Skeletal muscle tissue (tissue), 4 donors: ENCODE data around the gene PMF1. TPM values are rescaled to one million over a fixed set of nuclear protein-coding genes. Genes with fewer than 3 reads are reported as not detected.
A peak's percentile ranks its signal among the peaks of the same experiment; 100 is the strongest.

ENCODE experiments used
- H3K27ac ChIP-seq: one replicate; pipeline ENCODE4 v1.7.0; 2013; ENCODE audit warnings: mild to moderate bottlenecking, low read depth, low read length, inconsistent platforms
- H3K27me3 ChIP-seq, 3 donors: one replicate each; pipeline ENCODE4 v1.7.0; 2013; ENCODE audit warnings: low read length in 3 of 3; ENCODE audit not compliant: control insufficient read depth in 3 of 3, insufficient read depth in 3 of 3
- H3K36me3 ChIP-seq, 3 donors: one replicate each; pipeline ENCODE4 v1.7.0; 2013; ENCODE audit warnings: low read length in 3 of 3; ENCODE audit not compliant: control insufficient read depth in 3 of 3, insufficient read depth in 3 of 3
- H3K4me1 ChIP-seq, 3 donors: one replicate each; pipeline ENCODE4 v1.7.0; 2013; ENCODE audit warnings: low read length in 3 of 3, mild to moderate bottlenecking in 3 of 3; ENCODE audit not compliant: control insufficient read depth in 3 of 3, insufficient read depth in 3 of 3
- H3K4me3 ChIP-seq, 3 donors: one replicate each; pipeline ENCODE4 v1.7.0; 2013; ENCODE audit warnings: low read length in 3 of 3
- H3K9ac ChIP-seq, 3 donors: one replicate each; pipeline ENCODE4 v1.7.0; 2013; ENCODE audit warnings: low read length in 3 of 3, mild to moderate bottlenecking in 3 of 3, moderate library complexity in 2 of 3, low read depth in 1 of 3
- H3K9me3 ChIP-seq, 3 donors: one replicate each; pipeline ENCODE4 v1.7.0; 2013; ENCODE audit warnings: low read length in 3 of 3; ENCODE audit not compliant: control insufficient read depth in 3 of 3
- total RNA-seq: library from RNA; depleted of rRNA; stranded (reverse); fragments of >200 nt; gene quantifications from one replicate; pipeline ENCODE4 v1.2.3, GENCODE V29; 2014
- donor health status: Osteomylitis.

Gene PMF1
- total RNA-seq, 1 donor from 2014 or later, result 50.6 TPM

DNA sequence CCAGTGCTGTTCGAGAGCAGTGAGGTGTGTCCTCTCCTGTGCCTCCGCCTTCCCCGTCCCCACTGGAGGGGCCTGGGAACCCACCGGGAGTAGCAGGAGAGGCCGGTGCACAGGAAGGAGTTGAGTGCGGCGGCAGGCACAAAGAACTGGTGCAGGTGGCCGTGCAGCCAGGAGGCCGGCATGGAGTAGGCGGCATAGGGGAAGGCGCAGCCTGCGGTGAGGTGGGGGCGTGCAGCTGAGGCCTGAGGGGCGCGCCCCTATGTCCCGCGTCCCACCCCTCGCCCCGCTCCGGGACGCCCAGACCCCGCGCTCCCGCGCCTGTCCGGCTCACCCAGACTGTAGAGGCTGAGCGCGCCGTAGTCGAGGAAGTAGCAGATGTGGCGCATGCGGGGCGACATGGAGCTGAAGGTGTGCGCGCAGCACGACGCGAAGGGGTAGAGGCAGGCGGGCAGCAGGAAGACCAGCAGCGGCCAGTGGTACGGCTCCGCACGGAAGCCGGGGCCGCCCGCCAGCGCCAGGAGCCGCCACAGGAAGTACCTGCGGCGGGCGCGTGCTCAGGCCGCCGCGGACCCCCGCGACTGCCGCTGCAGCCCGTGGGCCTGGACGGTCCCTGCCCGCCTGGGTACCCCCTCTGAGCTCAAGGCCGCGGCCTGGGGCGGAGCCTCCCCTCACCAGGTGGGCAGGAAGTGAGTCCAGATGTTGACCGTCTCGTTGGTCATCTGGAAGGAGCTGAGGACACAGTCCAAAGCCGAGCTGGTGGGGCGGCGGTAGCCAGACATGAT, 32.8 kb downstream of the PMF1 start:
- Histone ChIP-seq H3K27ac (no peak overlapping the region), H3K27me3 (peaks cover 19 to 31% (median 28%) of the 10 kb centered on the region in 3 donors), H3K4me1 (peaks cover 21 to 28% (median 22%) of the 10 kb centered on the region in 3 donors), H3K4me3 (peak overlapping the region in 1 of 3 donors; percentile 29), H3K9ac (peak overlapping the region in 1 of 3 donors; percentile 8), H3K36me3 (peaks cover 18 to 26% (median 19%) of the 10 kb centered on the region in 3 donors), H3K9me3 (no peaks in the 10 kb centered on the region)

DNA sequence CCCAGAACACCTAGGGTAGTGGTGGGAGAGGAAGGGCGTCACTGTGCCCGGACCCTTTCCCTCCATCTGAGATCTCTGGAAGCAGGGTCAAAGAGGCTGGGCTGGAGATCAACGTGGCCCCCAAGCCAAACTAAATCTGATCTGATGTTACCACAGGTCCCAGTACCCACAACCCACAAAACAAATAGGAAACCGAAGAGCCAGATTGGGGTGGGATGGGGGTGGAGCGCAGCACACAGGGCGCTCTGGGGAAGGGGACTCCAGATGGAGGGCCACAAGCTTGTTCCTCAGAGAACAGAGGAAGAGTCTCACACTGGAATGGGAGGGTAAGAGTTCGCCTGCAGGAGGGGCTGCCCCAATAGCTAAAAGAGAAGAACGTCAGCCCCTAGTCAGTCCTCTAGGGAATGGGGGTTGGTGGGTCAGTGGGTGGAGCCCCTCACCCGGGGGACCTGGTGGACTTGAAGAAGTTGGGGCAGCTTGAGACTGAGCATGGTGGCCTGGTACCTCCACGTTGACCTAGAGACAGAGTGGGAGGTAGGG, 33.5 kb downstream of the PMF1 start:
- Histone ChIP-seq H3K27ac (no peak overlapping the region), H3K4me1 (peaks cover 22 to 28% (median 25%) of the 10 kb centered on the region in 3 donors), H3K9me3 (no peaks in the 10 kb centered on the region), H3K36me3 (peaks cover 21 to 26% (median 23%) of the 10 kb centered on the region in 3 donors), H3K27me3 (peaks cover 19 to 29% (median 28%) of the 10 kb centered on the region in 3 donors), H3K9ac (no peak overlapping the region), H3K4me3 (no peak overlapping the region)

DNA sequence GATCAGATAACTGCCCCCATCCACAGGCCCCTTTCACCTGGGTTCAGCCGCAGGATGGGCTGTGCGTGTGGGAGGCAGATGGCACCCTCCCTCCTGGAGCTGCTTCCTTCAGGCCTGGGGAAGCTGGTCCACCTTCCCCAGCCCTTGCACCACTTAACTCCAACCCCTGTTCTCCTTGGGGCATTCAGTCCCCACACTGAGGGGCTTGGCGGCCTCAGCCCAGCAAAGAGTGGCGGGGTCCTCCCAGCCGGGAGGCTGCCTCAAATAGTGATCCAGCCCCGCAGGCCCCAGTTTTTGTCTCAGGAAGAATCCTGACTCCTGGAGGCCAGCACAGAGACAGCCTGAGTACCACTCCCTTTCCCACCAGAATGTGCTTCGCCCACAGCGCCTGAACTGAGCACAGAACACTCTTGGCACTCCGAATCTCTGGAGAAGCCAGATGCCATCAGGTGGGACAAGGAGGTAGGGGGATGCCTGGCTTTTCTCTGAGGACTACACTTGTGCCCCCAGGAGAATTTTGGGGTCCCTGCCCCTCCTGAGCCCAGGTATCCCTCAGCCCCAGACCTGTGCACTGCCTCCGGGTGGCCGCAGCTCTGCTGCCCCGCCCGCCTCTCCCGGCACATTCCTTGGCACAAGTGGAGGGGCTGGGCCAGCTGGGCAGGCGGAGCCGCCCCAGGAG, 34.1 kb downstream of the PMF1 start:
- peaks cover 19 to 28% (median 28%) of the 10 kb centered on the region in 3 donors for H3K27me3 ChIP-seq
- no peak overlapping the region for H3K9ac ChIP-seq
- peaks cover 22 to 31% (median 28%) of the 10 kb centered on the region in 3 donors for H3K4me1 ChIP-seq
- H3K9me3 ChIP-seq, result no peaks in the 10 kb centered on the region
- H3K27ac ChIP-seq, result no peak overlapping the region
- H3K36me3 ChIP-seq, result peaks cover 27 to 29% (median 28%) of the 10 kb centered on the region in 3 donors
- H3K4me3 ChIP-seq, result no peak overlapping the region

DNA sequence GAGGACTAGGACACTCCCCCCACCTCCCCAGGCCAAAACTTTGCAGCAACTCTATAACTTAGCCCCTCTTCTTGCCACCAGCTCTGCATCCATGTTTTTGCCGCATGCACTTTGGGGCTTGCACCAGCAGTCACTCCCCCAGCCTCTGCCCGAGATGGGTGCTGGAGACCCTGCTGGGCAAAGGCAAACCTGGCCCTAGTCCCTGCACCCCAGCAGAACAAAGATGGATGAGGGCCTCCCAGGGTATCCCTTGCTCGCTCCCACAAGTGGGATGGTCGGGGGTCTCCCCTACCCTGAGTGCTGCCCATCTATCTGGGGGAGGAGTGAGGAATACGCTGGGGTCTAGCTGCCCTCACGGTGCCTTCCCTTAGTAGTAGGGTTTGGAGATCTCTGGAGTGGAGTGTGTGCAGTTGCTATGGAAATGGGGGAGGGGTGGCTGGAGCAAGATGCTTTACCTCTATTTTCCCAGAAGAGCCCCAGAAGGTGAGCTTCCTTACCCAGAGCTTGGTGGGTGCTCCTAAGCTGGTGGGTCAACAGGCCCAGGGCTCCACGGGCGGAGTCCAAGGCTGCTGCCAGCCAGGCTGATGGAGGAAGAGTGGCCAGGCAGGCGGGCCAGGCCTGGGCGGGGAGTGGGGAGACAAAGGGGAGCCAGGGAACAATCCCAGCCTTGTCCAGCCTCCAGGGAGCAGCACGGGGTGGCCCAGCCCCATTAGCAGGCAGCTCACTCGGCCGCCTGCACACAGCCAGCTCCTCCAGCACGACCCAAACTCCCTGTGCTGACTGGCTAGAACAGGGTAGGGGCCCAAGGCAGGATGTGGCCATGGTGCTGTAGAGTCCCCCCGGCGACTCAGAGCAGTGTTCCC, 34.9 kb downstream of the PMF1 start, which contains the start of gene PAQR6:
Gene PAQR6, minus strand, starts transcription at position 597 of the 863 bp plus-strand sequence. CDS start 1,325 bp downstream, outside the sequence.
- Histone ChIP-seq H3K27me3 (peaks cover 19 to 28% (median 28%) of the 10 kb centered on the region in 3 donors), H3K4me1 (peaks cover 22 to 32% (median 29%) of the 10 kb centered on the region in 3 donors)

DNA sequence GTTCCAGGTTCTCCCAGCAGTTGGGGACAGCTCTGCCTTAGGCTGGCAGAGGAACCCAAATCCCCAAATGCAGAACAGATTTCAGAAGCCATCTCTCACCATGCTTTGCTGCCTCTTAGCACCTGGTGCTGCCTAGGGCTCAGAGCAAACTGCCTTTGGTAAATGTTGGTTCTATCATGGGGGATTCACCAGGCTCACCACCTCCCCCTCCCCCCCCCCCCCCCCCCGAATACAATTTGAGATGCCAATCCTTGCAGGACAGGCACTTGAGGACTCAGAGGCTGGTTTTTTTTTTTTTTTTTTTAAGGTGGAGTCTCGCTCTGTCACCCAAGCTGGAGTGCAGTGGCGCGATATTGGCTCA, 35.5 kb downstream of the PMF1 start:
- Histone ChIP-seq H3K27me3 (peaks cover 19 to 28% (median 28%) of the 10 kb centered on the region in 3 donors), H3K4me1 (peaks cover 22 to 32% (median 29%) of the 10 kb centered on the region in 3 donors), H3K9ac (peak overlapping the region in 1 of 3 donors; percentile 33), H3K4me3 (no peak overlapping the region), H3K9me3 (no peaks in the 10 kb centered on the region), H3K27ac (no peak overlapping the region), H3K36me3 (peaks cover 39 to 42% (median 41%) of the 10 kb centered on the region in 3 donors)

More for the DNA sequence above, 34.9 kb downstream of the PMF1 start, which contains the start of gene PAQR6:
- H3K9ac ChIP-seq, result peak within 1 kb of the TSS in 2 of 3 donors; percentile 20 to 33
- no peak within 1 kb of the TSS for H3K27ac ChIP-seq
- peaks cover 33 to 36% (median 35%) of the 10 kb centered on the region in 3 donors for H3K36me3 ChIP-seq
- no peak within 1 kb of the TSS for H3K4me3 ChIP-seq
- H3K9me3 ChIP-seq, result no peaks in the 10 kb centered on the region

DNA sequence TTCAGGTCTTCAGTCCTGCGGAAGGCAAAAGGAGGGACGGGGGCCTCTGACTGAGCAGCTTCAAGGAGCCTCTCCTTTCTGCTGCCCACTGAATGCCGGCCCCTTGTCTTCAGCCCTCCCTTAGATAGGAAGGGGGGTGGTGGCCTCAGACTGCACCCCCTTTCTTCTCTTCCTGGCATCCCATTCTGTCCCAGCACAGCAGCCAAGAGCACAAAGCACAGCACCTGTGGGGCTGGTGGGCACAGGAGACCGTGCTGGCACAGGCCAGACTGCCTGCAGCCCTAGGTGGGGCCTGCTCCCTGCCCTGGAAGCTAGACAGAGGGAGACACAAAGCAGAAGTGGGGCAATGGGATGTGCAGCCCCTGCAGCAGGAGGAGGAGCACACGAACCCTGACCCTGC, 36.8 kb downstream of the PMF1 start:
- Histone ChIP-seq H3K9me3 (no peaks in the 10 kb centered on the region), H3K4me3 (no peak overlapping the region), H3K27me3 (peaks cover 17 to 23% (median 22%) of the 10 kb centered on the region in 3 donors), H3K36me3 (peaks cover 48 to 52% (median 49%) of the 10 kb centered on the region in 3 donors), H3K9ac (no peak overlapping the region), H3K27ac (no peak overlapping the region), H3K4me1 (peaks cover 22 to 32% (median 29%) of the 10 kb centered on the region in 3 donors)

DNA sequence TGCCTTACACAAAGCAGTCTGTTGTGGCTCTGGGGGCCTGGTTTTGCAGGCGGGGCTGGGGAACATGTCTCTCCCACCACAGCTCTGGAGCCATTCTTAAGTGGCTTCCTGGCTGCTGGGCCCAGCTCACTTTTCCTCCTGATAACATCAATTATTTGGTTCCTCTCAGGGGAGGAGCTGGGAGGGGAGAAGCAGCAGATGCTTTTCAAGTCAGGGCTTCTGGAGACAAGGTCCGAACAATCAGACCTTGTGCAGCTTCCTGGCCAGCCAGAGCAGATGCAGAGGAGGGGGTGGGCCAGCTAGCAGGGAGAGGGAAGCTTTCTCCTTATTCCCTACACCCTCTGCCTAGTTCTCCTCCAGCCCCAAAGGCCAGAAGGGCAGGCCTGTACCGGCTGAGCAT, 38.7 kb downstream of the PMF1 start:
- Histone ChIP-seq H3K27me3 (peaks cover 0 to 5% (median 4%) of the 10 kb centered on the region in 3 donors), H3K27ac (no peak overlapping the region), H3K36me3 (peaks cover 53 to 62% (median 59%) of the 10 kb centered on the region in 3 donors), H3K9ac (no peak overlapping the region), H3K9me3 (no peaks in the 10 kb centered on the region), H3K4me3 (no peak overlapping the region), H3K4me1 (peaks cover 11 to 22% (median 18%) of the 10 kb centered on the region in 3 donors)

DNA sequence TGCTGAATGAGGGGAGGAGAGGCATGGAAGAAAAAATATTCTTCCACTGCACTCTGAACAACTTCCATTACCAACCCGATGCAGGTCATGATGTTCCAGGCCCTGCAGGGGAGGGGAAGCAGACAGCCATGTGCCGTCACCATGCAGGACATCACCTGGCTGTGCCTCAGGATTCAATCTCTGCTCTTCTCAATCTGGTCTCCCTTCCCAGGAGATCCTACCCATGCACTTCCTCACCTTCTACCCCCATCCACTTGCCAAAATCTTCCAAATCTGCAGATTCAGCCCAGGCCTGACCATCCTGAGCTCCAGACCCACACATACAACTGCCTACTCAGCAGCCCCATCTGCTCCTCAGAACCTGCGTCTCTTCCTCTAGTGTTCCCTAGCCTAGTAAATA, 40.8 kb downstream of the PMF1 start:
- Histone ChIP-seq H3K9me3 (no peaks in the 10 kb centered on the region), H3K27me3 (no peaks in the 10 kb centered on the region), H3K4me1 (peaks cover 0 to 8% (median 4%) of the 10 kb centered on the region in 3 donors), H3K9ac (no peak overlapping the region), H3K36me3 (peaks cover 70 to 79% (median 76%) of the 10 kb centered on the region in 3 donors), H3K27ac (no peak overlapping the region), H3K4me3 (no peak overlapping the region)

DNA sequence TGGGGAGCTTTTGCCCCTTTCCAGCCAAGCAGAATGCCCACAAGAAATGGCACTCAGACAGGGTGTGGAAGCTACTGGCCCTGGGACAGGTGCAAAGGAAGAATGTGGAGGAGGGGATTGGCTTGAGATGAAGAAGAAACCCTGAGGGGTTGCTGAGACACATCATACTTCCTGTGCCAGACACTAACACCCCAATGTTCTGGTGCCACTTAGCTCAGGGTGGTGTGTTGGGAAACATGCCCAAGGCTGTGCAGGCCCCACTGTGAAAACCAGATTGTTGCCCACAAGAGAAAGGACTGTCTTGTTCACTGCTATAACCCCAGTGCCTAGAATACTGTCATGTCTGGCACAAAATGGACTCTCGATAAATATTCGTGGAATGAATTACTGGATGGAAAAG, 44.9 kb downstream of the PMF1 start:
- peaks cover 67 to 76% (median 76%) of the 10 kb centered on the region in 3 donors for H3K36me3 ChIP-seq
- H3K4me1 ChIP-seq, result no peaks in the 10 kb centered on the region
- no peak overlapping the region for H3K4me3 ChIP-seq
- no peaks in the 10 kb centered on the region for H3K27me3 ChIP-seq
- no peak overlapping the region for H3K27ac ChIP-seq
- H3K9ac ChIP-seq, result no peak overlapping the region
- H3K9me3 ChIP-seq, result no peaks in the 10 kb centered on the region
